Transverse colon (tissue), 4 donors: ENCODE measurements around the gene USP5.
A peak's percentile ranks its signal among the peaks of the same experiment; 100 is the strongest.

Source experiments
- POLR2AphosphoS5 ChIP-seq, 3 donors: sonication (generic); formaldehyde crosslinking; IDR thresholded peaks; one replicate each; pipeline ENCODE4 v1.6.1; 2016; ENCODE audit warnings: antibody characterized with exemption in 3 of 3
- TF ChIP-seq, protein P1 (sequence below), 5 experiments: fragments of 200-600 bp in 3 of 5; fragments of 450-650 bp in 2 of 5; sonication (generic) in 3 of 5; IDR thresholded peaks; 1 replicate in 2 of 5; 2 replicates in 3 of 5; pipeline ENCODE4 v1.5.1; 2016 to 2017; ENCODE audit warnings: antibody characterized with exemption in 5 of 5, inconsistent platforms in 3 of 5, mild to moderate bottlenecking in 2 of 5, moderate library complexity in 1 of 5

GRCh38 chr12:6872073-6873048 is 20.4 kb downstream of the USP5 start:
- TF ChIP-seq, protein P1, sequence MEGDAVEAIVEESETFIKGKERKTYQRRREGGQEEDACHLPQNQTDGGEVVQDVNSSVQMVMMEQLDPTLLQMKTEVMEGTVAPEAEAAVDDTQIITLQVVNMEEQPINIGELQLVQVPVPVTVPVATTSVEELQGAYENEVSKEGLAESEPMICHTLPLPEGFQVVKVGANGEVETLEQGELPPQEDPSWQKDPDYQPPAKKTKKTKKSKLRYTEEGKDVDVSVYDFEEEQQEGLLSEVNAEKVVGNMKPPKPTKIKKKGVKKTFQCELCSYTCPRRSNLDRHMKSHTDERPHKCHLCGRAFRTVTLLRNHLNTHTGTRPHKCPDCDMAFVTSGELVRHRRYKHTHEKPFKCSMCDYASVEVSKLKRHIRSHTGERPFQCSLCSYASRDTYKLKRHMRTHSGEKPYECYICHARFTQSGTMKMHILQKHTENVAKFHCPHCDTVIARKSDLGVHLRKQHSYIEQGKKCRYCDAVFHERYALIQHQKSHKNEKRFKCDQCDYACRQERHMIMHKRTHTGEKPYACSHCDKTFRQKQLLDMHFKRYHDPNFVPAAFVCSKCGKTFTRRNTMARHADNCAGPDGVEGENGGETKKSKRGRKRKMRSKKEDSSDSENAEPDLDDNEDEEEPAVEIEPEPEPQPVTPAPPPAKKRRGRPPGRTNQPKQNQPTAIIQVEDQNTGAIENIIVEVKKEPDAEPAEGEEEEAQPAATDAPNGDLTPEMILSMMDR (IDR thresholded peaks at IDR 0.05): peak; percentile 93 to 98 (median 97)
- peak; percentile 14 to 82 (median 59) for TF ChIP-seq POLR2AphosphoS5 (IDR thresholded peaks at IDR 0.05)
